HG03378 (cell line): Measurements from ENCODE around the gene KLLN.
"Not testable (repeated sequence)": the region's sequence is repeated elsewhere in the genome, so short reads cannot be mapped to it uniquely, and the experiment has no call there.

Experiments used
- ATAC-seq: cut with Tn5 transposase; IDR thresholded peaks from one replicate; pipeline ENCODE4 v1.9.1; 2021; ENCODE audit warnings: mild to moderate bottlenecking, moderate library complexity; ENCODE audit not compliant: unreplicated experiment

Gene KLLN

DNA sequence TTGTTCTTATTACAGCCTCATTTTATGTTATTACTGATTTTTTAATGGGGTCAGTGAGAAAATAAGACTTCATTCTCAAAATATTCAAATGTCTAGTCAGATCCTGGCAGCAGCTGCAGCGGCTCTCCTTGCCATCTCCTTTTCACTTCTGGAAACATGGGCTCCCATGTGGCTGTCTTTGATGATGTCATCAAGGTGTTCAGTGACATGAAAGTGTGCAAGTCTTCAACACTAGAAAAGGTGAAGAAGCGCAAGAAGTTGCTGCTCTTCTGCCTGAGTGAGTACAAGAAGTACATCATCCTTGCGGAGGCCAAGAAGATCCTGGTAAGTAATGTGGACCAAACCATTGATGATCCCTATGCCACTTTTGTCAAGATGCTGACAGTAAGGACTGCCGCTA is 19.6 kb downstream of the KLLN start:
- ATAC-seq, result no peak

DNA sequence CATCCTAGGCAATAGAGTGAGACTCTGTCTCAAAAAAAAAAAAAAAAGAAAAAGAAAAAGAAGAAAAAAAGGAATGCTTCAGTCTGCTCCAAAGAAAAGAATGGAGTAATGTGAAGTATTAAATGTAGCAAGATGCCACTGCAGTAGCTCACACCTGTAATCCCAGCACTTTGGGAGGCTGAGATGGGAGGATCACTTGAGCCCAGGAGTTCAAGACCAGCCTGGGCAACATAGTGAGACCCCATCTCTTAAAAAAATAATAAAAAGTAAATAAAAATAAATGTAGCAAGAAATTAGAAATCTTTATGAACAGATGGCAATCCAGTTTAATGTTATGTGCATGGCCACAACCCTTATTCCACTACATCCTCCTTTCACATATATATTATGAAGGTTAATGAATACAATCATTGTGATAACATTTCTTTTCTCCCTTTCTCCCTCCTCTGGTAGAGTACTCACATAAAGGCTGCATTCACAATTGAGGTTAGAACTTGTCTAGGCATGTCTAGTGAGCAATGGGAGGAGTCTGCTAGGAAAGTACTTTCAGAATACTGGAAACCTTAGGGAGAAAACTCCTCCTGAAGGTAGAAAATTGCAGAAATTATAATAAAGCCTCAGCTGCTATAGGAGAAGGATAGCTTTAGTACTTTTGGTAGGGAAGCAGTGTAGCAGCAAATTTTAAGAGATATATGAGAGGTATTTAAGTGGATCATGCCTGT is 20.4 kb downstream of the KLLN start:
- ATAC-seq, result peak; percentile 47

DNA sequence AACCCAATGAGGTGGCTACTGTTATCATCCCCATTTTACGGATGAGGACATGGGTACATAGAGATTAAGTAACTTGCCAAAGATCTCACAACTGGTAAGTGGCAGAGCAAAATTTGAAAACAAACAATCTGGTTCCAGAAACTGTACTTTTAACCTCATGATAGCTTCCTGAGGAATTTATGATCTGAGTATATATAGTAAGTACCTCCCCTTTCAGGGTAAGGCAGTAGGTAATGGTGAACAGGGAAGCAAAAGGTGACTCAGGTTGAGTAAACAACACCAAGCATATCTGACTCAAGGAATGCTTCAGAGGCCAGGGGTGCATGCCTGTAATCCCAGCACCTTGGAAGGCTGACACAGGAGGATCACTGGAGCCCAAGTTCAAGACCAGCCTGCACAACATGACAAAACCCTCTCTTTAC is 21.1 kb downstream of the KLLN start:
- no peak for ATAC-seq

DNA sequence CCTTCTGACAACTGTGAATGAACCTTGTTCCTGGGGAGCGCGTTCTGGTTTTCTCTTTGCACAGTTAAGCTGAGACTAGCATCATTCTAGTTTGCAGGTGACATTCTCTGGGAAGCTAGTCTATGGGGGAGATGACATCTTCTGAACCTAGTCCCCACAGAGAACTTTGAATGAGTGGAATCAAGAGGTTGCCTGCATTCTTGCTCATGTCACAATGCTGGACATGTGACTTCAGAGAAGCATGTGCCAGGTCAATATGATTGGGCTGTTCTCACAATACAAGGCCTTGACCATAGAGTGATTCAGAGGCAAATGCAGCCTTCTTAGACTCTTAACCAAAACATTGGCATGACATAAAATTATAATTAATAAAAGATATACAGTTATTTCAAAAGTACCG is 22.1 kb downstream of the KLLN start:
- ATAC-seq, result no peak

DNA sequence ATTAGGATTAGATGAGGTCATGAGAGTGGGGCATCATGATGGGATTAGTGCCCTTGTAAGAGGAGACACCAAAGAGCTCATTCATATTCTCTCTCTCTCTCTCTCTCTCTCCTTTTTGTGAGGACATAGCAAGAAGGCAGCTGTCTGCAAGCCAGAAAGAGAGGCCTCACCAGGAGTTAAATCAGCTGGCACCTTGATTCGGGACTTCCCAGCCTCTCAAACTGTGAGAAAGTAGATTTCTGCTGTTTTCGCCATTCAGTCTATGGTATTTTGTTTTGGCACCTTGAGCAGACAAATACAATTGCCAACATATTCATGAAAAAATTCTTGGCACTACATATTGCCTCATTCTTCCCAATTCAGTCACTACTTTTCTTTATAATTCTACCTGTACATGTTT is 24.7 kb downstream of the KLLN start:
- ATAC-seq, result no peak

DNA sequence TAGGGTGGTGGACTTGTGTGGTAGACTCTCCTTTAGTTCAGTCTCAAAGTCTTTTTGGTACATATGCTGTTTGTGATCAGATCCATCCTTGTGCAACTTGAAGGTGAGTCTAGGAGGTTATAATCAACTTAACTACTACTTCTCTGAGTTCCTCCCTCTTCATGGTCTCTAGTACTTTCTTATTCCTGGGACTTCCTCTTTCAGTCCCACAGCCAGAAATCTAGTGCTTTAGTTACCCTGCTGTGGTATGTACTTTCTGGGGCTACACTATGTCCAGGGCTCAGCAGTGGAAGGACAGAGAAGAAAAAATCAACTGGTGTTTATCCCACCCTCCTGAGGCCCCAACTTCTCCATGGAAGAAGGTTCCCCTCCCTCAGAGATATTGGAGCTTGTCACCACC is 25.9 kb downstream of the KLLN start:
- ATAC-seq, result no peak

DNA sequence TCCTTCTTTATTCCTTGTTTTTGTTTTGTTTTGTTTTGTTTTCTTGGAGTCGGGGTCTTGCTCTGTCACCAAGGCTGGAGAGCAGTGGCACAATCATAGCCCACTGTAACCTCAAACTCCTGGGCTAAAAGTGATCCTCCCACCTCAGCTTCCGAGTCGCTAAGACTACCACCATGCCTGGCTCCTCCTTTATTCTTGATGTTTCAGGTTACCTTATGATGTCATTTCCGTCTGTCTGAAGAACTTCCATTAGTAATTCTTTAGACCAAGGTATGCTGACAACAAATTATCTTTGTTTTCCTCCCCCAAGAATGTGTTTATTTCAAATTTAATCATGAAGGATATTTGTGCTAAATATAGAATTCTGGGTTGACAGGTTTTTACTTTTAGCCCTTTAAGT is 27.2 kb downstream of the KLLN start:
- ATAC-seq, result no peak

DNA sequence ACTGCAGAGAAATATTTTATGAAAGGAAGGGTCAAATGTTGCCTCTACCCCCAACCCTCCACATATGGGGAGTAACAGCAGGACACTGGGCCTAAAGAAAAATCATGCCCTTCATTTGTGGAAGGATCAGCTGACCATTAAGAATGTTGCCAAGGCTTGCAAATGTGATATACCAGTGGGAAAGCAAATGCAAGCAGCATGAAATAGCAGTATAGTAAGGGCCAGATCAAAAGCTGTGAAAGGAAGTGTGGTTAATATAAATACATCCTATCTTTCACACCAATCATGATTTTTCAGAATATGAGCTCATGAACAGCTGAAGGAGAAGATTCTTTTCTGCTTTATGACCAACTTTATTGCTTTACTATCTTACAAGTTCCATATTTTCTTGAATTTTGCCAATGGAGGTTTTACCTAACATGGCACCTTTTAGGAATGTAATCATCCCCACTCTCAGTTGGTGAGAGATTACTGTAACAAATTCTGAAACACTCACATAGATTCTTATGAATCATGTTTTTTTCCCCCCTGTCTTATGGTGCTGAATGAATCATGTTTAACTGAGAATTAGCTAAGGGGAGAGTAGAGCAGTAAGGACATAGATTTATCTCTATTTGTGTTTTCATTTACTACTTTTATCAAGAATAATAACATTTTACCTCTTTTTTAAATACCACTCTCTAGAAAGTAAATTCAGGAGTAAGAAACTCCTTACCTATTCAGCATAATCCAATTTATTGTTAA is 33.2 kb downstream of the KLLN start:
- no peak for ATAC-seq

DNA sequence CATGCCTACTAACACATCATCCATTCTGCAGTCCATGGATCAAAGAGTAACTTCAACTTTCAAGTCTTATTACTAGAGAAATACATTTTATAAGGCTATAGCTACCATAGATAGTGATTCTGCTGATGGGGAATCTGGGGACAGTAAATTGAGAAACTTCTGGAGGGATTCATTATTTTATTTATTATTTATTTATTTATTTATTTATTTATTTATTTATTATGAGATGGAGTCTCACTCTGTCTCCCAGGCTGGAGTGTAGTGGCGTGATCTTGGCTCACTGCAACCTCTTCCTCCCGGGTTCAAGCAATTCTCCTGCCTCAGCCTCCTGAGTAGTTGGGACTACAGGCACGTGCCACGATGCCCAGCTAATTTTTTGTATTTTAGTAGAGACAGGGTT is 34.3 kb downstream of the KLLN start:
- not testable (repeated sequence) for ATAC-seq

DNA sequence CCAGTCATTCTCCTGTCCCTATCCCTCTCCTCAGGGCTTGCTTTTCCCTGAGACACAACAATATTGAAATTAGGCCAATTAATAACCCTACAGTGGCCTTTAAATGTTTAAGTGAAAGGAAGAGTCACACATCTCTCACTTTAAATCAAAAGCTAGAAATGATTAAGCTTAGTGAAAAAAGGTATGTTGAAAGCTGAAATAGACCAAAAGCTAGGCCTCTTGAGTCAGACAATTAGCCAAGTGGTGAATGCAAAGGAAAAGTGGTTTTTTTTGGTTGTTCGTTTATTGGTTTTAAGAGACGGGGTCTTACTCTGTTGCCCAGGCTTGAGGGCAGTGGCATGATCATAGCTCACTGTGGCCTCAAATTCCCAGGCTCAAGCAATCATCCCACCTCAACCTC is 35.7 kb downstream of the KLLN start:
- ATAC-seq, result no peak

DNA sequence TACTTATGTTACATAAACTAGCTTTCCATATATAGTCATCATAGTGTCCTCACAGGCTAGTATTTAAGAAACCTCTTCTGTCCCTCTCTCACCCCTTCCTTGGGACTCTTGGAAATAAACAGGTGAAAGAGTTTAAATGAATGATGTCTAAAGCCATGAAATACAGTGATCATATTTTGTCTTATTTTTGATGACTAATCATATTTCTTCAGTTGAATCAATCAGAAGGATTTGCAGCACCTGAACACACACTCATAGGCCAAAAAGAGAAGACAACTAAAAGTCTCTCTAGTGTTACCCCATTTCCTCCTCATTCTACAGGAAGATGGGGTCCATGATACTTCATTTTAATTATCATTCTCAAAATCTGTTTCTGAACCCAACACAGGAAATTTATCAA is 36.7 kb downstream of the KLLN start:
- ATAC-seq, result no peak

DNA sequence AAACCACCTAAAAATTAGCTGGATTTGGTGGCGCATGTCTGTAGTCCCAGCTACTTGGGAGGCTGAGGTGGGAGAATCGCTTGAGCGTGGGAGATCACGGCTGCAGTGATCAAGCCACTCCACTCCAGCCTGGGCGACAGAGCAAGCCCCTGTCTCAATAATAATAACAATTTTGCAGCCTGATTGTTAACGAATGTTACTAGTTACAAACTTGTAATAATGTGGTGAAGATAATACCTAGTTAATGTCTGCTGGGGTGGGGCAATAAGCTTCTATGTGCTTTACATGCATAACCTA is 44.1 kb downstream of the KLLN start:
- ATAC-seq, result no peak

DNA sequence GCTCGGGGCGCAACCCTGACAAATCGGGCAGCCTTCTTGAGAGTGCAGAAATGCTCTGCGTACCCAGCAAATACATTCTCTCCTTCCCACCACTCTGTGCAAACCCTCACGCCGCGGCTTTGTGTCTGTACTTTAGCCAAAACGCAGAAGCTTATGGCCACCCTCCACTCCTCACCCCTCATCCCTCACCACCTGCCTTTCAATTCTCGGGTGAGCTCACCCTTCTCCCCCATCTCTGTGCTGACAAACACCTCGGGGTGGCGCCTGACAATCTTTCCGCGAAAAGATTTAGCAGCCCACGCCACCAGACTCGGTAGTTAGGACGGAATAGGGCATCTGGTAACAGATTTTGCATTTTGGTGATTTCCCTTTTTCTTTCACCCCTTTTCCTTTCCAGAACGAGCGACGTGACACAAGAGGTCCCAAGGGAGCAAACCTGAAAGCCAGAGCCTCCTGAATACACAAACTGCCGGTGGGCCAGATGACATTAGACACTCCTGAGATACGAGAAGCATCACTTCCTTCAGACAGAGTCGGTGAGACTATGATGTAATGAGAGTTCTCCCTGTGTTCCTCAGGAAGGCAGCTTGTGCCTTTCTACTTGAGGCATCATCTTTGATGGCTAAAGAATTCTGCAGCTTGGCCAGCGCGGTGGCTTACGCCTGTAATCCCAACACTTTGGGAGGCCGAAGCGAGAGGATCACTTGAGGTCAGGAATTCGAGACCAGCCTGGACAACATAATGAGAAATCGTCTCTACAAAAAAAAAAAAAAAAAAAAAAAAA is 44.6 kb downstream of the KLLN start:
- peak; percentile 57 for ATAC-seq

DNA sequence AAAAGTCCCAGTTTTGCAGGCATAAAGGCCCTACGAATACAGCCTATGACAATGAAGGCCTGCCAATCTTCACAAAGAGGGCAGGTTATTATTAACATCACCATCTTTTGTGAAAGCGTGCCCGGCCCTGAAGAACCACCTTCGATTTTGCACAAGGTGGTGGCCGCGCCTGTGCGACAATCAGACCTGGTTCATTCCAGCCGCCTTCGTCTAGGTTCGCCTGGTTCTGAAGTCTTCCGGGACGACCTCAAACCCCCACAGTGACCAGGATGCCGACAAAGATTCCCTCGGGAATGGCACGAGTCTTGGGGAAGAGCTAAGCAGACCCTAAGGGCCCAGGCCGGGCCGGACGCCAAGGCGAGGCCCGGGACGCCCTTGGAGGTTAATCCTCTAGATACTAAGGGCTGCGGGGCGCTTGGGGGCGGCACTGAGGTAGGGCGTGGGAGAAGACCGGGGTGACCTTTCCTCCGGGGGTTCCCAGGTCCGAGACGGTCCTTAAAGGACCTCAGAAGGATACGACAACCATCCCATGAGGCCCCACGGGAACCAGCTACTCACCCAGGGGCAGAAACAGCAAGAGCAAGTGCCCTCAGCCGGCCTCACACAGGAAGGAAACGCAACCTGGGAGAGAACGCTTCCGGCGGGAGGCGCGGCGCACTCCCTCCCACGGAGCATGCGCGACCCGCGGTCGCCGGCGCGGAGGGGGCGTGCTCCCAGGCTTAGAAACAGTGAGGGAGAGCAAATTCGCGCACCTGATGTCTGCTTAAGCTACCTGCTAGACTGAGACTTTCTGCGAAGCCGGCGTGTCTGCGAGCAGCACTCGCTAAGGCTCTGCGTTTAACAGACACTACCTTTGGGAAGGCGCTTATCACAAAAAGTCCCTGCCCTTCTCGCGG is 45.5 kb downstream of the KLLN start, which contains the start of gene ATAD1:
ATAD1 (minus strand) TSS at position 618 of the 896 bp plus-strand sequence. CDS start 3,627 bp downstream, outside the sequence.
- peak; percentile 69 for ATAC-seq

DNA sequence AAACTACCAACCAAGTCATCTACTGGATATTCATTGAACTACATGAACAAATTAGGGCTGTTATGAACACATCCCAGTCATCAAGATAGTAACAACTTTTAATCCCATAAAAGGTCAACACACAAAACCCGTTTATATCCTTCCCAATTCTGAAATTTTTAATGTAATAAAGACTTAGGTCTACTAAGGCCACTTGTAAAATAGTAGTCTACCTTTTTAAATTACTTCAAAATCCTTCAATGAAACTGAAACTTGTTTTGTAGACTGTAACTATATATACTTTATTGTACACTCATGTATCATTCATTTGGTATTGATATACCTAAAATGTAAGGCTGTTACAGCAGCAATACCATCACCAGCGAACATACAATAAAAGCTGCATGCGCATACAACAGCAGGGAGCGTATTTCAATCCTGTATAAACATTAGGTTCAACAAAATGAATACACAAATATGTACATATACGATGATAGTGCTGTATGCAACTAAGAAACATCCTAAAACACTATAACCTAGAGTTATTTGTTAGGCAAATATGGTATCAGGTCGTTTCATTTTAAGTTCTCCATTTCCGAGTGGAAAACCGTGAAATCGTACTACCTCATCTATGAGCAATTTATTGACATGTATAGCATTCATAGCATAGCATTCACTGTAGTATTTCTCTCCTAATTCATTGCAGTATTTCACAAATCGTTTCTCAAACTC is 46.3 kb downstream of the KLLN start:
- no peak for ATAC-seq

DNA sequence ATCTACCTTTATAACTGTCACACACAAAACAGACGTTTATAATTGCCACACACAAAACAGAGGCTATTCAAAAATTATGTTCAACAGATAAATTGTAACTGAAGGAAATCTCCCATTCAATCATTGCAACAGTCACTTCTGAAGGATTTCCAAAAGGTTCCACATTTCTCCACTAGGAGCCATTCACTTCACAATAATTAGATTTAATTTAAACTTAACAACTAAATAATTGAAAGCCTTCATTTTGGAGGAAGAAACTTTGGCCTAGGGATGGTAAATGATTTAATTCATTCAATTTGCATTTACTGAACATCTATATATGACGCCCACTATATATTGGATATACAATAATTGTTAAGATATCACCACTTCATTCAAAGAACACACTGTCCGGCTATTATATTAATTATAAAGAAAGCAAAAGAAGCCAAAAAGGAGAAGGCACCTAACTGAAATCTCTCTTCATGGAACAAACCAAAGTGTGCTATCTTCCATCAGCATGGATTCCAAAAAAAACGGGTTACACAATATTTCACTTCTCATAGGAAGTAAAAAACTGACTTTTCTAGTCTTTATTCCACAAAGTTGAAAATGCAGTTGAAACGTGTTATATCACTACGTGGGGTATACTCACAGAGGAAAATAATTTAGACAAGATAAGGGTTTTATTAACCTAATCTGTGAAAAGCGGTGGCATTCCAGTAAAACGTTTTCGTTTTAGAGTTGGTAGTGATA is 47.0 kb downstream of the KLLN start:
- ATAC-seq, result no peak
